ENCODE results near the gene RAB29.

DNA sequence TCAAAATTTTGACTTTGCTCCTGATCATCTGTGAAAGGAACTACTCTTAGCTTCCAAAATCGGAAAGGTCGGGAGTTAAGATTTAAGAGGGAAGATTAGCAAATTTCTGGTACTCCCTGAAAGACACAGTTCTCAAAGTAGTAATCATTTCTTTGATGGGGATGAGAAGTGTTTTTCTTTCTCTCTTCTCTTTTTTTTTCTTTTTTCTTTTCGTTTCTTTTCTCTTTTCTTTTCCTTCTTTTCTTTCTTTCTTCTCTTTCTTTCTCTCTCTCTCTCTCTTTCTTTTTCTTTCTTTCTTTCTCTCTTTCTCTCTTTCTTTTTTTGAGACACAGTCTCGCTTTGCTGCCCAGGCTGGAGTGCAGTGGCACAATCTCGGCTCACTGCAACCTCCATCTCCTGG is 5.1 kb upstream of the RAB29 start:
- TF ChIP-seq POLR2A (IDR thresholded peaks at IDR 0.05), result no peak
- TF ChIP-seq, protein P1, sequence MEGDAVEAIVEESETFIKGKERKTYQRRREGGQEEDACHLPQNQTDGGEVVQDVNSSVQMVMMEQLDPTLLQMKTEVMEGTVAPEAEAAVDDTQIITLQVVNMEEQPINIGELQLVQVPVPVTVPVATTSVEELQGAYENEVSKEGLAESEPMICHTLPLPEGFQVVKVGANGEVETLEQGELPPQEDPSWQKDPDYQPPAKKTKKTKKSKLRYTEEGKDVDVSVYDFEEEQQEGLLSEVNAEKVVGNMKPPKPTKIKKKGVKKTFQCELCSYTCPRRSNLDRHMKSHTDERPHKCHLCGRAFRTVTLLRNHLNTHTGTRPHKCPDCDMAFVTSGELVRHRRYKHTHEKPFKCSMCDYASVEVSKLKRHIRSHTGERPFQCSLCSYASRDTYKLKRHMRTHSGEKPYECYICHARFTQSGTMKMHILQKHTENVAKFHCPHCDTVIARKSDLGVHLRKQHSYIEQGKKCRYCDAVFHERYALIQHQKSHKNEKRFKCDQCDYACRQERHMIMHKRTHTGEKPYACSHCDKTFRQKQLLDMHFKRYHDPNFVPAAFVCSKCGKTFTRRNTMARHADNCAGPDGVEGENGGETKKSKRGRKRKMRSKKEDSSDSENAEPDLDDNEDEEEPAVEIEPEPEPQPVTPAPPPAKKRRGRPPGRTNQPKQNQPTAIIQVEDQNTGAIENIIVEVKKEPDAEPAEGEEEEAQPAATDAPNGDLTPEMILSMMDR (IDR thresholded peaks at IDR 0.05), result no peak

All from Peyer's patch (tissue), 4 donors.